Measurements from ENCODE around the gene UNC5B.

UNC5B gene

GRCh38 chr10:71223347-71224058 is 11.1 kb downstream of the UNC5B start:
- no peak for FAIRE-seq

DNA sequence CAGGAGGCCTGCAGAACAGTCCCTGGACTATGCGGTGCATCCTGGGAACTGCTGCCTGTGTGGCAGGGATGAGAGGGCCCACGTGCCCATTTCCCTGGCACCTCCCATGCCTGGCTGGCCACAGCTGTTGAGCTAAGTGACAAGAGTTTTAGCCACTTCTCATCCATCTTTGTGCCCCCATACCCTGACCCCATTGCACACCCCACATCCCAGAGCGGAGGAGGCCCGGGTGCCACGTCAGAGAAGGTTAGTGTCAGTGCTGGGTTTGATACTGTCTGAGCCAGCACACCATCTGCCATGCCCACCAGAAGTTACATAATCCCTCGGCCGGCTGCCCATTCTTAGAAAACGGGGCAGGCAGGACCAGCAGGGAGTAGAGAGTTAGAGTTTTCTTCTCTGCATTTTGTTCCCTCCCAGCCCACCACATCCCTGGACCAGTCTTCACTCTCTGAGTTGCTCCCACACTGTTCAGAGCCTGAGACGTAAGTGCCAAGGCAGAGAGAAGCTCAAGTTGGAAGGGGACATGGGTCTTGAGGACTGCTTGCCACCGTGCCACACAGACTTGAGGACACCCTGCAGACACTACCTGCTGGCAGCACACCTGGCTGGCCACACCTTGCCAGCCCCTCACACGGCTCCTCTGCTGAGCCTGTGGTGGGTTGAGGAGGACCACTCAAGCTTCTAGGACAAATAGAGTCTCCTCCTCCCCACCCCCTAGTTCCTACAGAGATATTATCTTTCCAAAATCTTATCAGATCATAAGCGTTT is 13.1 kb downstream of the UNC5B start:
- no peak for FAIRE-seq

DNA sequence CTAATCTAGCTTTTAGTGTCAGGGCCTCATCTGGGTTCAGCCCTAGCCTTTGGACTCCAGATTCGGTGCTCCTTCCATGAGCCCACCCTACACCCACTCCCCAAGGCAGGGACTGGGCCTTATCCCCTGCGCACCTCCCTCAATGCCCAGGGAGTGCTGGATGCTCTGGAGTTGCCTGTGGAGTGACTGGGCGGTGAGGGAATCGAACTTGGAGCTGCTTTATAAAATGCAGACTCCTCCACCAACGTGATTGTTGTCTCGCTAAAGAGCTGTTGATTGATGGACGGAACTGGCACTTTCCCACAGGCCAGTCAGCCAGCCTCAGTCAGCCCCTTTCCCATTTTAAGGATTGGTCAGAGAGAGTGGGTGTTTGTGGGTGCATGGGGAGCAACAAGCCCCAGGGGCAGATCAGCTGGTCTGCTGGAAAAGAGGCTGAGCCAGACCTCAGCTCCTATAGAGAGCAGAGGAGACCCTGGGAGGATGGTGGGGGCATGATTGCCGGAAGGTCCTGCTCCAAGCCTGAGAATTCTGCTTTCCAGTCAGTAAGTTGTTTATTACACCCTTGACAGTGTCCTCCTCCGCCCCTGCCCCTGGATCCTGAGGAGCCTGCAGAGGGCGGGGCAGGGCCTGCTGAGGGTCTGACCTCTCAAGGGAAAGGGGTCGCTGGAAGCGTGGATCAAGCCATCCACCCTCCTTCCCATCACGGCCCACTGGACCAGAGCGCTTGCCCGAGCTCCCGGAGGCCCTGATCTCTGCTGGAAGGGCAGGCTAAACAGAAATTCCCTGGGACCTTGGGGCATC is 16.7 kb downstream of the UNC5B start:
- FAIRE-seq, result no peak

DNA sequence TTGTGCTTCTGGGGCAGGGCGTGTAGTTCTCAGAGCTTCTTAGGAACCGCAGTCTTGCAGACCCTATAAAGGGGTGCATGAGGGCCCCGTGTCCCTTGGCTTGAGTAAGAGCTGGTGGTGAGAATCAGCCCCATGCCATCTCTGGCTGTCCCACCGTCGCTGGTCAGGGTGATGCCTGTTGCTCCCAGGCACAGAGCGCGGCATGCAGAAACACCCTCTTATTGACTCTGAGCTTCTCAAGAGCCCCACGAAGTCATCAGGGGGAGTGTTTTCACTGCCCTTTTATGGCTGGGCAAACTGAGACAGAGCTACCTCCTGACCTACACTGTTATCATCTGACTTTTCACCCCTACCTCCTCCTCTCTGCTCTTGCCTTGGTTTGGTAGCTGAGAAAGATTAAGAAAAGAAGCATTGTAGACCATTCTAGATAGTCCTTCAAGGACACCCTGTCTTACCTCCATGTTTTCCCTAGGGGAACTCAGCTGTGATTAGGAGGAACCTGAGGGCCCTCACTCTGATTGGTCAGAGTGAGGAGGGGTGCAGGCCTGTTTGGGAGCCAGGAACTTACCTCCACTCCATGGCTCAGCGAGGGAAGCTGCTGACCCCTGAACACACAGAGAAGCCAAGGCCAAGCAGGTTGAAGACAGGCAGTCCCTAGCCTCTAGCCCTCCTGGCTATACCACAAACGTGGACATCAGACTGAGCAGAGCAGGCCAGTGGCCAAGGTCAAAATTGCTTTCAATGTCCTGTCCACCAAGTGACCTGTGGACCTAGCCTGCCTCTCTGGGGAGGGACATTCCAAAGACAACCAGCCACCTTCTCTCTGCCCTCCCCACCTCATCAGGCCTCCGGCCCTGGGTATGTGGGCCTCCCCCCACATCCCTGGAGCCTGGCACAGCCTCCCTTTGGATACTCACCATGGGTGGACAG is 17.6 kb downstream of the UNC5B start:
- no peak for FAIRE-seq

GRCh38 chr10:71230656-71231025 is 18.3 kb downstream of the UNC5B start:
- FAIRE-seq, result no peak

GRCh38 chr10:71231206-71231605 is 18.8 kb downstream of the UNC5B start:
- no peak for FAIRE-seq

GRCh38 chr10:71232089-71232998 is 20.0 kb downstream of the UNC5B start:
- no peak for FAIRE-seq

- no peak for FAIRE-seq
These were observed 21.1 kb downstream of the UNC5B start for GRCh38 chr10:71233482-71233892.

- no peak for FAIRE-seq
These were observed 21.9 kb downstream of the UNC5B start for GRCh38 chr10:71234004-71234894.

GRCh38 chr10:71234970-71235685 is 22.8 kb downstream of the UNC5B start:
- no peak for FAIRE-seq

- no peak for FAIRE-seq
These were observed 23.4 kb downstream of the UNC5B start for GRCh38 chr10:71235808-71236207.

GRCh38 chr10:71236286-71236685 is 23.9 kb downstream of the UNC5B start:
- no peak for FAIRE-seq

GRCh38 chr10:71236822-71237682 is 24.7 kb downstream of the UNC5B start:
- FAIRE-seq, result no peak

GRCh38 chr10:71237843-71238623 is 25.7 kb downstream of the UNC5B start:
- FAIRE-seq, result no peak

GRCh38 chr10:71238626-71239025 is 26.3 kb downstream of the UNC5B start:
- no peak for FAIRE-seq

DNA sequence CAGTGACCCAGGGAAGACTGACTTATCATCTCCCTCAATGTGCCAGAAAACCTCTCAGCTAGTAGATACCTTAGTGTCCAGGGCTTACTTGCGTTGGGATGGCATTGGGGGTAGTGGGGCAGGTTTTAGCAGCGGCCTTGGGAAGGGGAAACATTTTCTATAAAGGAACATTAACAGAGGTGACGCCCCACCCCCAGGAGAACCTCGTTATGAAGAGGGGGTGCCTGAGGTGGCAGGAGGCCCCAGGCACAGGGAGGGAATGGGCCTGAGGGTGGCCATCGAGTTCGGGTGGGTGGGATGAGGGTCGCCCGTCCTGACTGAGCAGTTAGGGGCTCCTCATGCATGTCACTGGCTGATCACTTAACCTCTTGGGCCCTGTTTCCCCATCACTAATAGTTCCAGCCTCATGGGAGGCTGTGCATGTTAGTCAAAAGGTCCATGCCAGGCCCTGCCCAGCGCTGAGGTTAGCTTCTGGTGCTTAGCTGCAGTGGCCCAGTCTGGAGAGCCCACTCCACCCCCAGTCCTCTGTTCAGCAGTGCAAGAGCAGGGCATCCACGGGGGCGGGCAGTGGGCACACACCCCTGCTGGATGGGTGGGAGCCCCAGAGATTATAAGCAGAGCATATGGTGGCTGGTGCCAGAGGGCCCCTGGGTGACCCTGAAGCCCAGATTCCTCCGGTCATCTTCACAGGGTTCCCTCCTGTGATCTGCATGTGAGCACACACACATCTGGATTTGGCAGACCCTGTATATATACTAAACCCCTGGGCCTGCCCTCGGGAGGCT is 27.0 kb downstream of the UNC5B start:
- no peak for FAIRE-seq

All from islet of Langerhans (tissue), 1 donor.